Prostate gland (tissue), 2 donors: ENCODE measurements around the gene IL17A. TPM values are rescaled to one million over a fixed set of nuclear protein-coding genes. Genes with fewer than 3 reads are reported as not detected.

Source experiments
- DNase-seq: peaks from one replicate; pipeline ENCODE4 v3.0.0-alpha.2; 2019; ENCODE audit warnings: low spot score
- H3K27ac ChIP-seq, 2 donors: fragments of 200-600 bp; sonication (generic); 2 replicates each; pipeline ENCODE4 v1.5.1; 2017 to 2019
- H3K27me3 ChIP-seq: fragments of 200-600 bp; sonication (generic); replicated peaks from 2 replicates; pipeline ENCODE4 v1.5.1; 2019; ENCODE audit not compliant: insufficient read depth
- H3K36me3 ChIP-seq, 2 donors: fragments of 200-600 bp; sonication (generic); 1 replicate in 1 of 2; 2 replicates in 1 of 2; pipeline versions ENCODE4 v1.5.1 to v1.8.1; 2017 to 2019
- H3K4me1 ChIP-seq: fragments of 200-600 bp; sonication (generic); replicated peaks from 2 replicates; pipeline ENCODE4 v1.5.1; 2019
- H3K4me3 ChIP-seq, 2 donors: fragments of 200-600 bp; sonication (generic); 2 replicates each; pipeline ENCODE4 v1.5.1; 2017 to 2019
- H3K9me3 ChIP-seq: fragments of 200-600 bp; sonication (generic); 2 replicates; pipeline ENCODE4 v1.5.1; 2017
- CTCF ChIP-seq, 4 experiments: fragments of 200-600 bp in 2 of 4; fragments of 450-650 bp in 2 of 4; sonication (generic) in 2 of 4; IDR thresholded peaks; 1 replicate in 3 of 4; 2 replicates in 1 of 4; pipeline ENCODE4 v1.5.1; 2016 to 2019; ENCODE audit warnings: antibody characterized with exemption in 4 of 4, mild to moderate bottlenecking in 2 of 4, moderate library complexity in 2 of 4
- POLR2A ChIP-seq: fragments of 450-650 bp; IDR thresholded peaks from one replicate; pipeline ENCODE4 v1.6.1; 2016; ENCODE audit warnings: antibody characterized with exemption, mild to moderate bottlenecking
- POLR2AphosphoS5 ChIP-seq: sonication (generic); formaldehyde crosslinking; IDR thresholded peaks from one replicate; pipeline ENCODE4 v1.6.1; 2017; ENCODE audit warnings: antibody characterized with exemption
- WGBS: methylation state at CpG from one replicate; pipeline ENCODE4 v1.1.5; 2018; 5-methylcytosine and 5-hydroxymethylcytosine counted together
- intact Hi-C: fragments of 100-400 bp; cut with DNase I; formaldehyde crosslinking; loops from one replicate; pipeline ENCODE4 v1.14.2; 2022
- total RNA-seq, 2 donors: library from RNA; depleted of rRNA; stranded (reverse); fragments of >200 nt; gene quantifications; one replicate each; pipeline ENCODE4 v1.1.0, GENCODE V29; 2016

IL17A gene
- total RNA-seq, 2 donors from 2014 or later, result not detected

GRCh38 chr6:52149949-52150348 is 36.2 kb upstream of the IL17A start:
- no peak overlapping the region for H3K27ac ChIP-seq
- H3K9me3 ChIP-seq, result no peaks in the 10 kb centered on the region
- H3K4me3 ChIP-seq, result no peak overlapping the region
- no peaks in the 10 kb centered on the region for H3K4me1 ChIP-seq
- intact Hi-C loops, result no loop called here
- TF ChIP-seq POLR2AphosphoS5 (no peak), CTCF (IDR thresholded peaks at IDR 0.05) (no peak), POLR2A (no peak)
- DNase-seq, result no peak
- H3K27me3 ChIP-seq, result no peaks in the 10 kb centered on the region
- no peaks in the 10 kb centered on the region for H3K36me3 ChIP-seq
- 60% methylated on average over 2 of the region's 2 CpGs for WGBS

- intact Hi-C loops, result no loop called here
- TF ChIP-seq POLR2AphosphoS5 (no peak), POLR2A (no peak), CTCF (IDR thresholded peaks at IDR 0.05) (no peak)
Measured at GRCh38 chr6:52152070-52152423, 34.1 kb upstream of the IL17A start.

GRCh38 chr6:52152711-52153160 is 33.4 kb upstream of the IL17A start:
- H3K27ac ChIP-seq, result no peak overlapping the region
- intact Hi-C loops, result no loop called here
- WGBS, result 43% methylated on average over 7 of the region's 7 CpGs
- no peaks in the 10 kb centered on the region for H3K36me3 ChIP-seq
- no peak for DNase-seq
- TF ChIP-seq CTCF (IDR thresholded peaks at IDR 0.05) (no peak), POLR2AphosphoS5 (no peak), POLR2A (no peak)
- no peak overlapping the region for H3K4me3 ChIP-seq
- no peaks in the 10 kb centered on the region for H3K9me3 ChIP-seq
- H3K4me1 ChIP-seq, result no peaks in the 10 kb centered on the region
- H3K27me3 ChIP-seq, result no peaks in the 10 kb centered on the region

More at GRCh38 chr6:52152070-52152423, 34.1 kb upstream of the IL17A start:
- H3K27ac ChIP-seq, result no peak overlapping the region
- no peak for DNase-seq
- H3K27me3 ChIP-seq, result no peaks in the 10 kb centered on the region
- H3K36me3 ChIP-seq, result no peaks in the 10 kb centered on the region
- H3K9me3 ChIP-seq, result no peaks in the 10 kb centered on the region
- H3K4me3 ChIP-seq, result no peak overlapping the region
- no peaks in the 10 kb centered on the region for H3K4me1 ChIP-seq

GRCh38 chr6:52154381-52154780 is 31.8 kb upstream of the IL17A start:
- Histone ChIP-seq H3K4me1 (no peaks in the 10 kb centered on the region), H3K27me3 (no peaks in the 10 kb centered on the region), H3K27ac (no peak overlapping the region), H3K9me3 (no peaks in the 10 kb centered on the region), H3K36me3 (no peaks in the 10 kb centered on the region), H3K4me3 (no peak overlapping the region)
- TF ChIP-seq POLR2AphosphoS5 (no peak), POLR2A (no peak), CTCF (IDR thresholded peaks at IDR 0.05) (no peak)
- intact Hi-C loops, result no loop called here
- DNase-seq, result no peak
- 73% methylated on average over 3 of the region's 3 CpGs for WGBS

- Histone ChIP-seq H3K36me3 (no peaks in the 10 kb centered on the region), H3K4me3 (no peak overlapping the region), H3K27me3 (no peaks in the 10 kb centered on the region), H3K4me1 (no peaks in the 10 kb centered on the region), H3K27ac (no peak overlapping the region), H3K9me3 (no peaks in the 10 kb centered on the region)
- DNase-seq, result no peak
- WGBS, result 50% methylated on average over 7 of the region's 7 CpGs
- intact Hi-C loops, result no loop called here
- TF ChIP-seq POLR2A (no peak), POLR2AphosphoS5 (no peak), CTCF (IDR thresholded peaks at IDR 0.05) (no peak)
Measured at GRCh38 chr6:52155791-52156576, 30.2 kb upstream of the IL17A start.
